Eye (tissue), 1 donor: ENCODE measurements around the gene NPEPL1.

ENCODE experiments used
- DNase-seq: peaks from one replicate; pipeline ENCODE4 v3.0.0-alpha.2; 2015

NPEPL1 gene

GRCh38 chr20:58657986-58658385 is 34.6 kb upstream of the NPEPL1 start:
- DNase-seq, result no peak

GRCh38 chr20:58658760-58659159 is 33.8 kb upstream of the NPEPL1 start:
- DNase-seq, result no peak

- no peak for DNase-seq
These were observed 32.8 kb upstream of the NPEPL1 start for GRCh38 chr20:58659841-58660240.

GRCh38 chr20:58660855-58661597 is 31.6 kb upstream of the NPEPL1 start:
- no peak for DNase-seq

GRCh38 chr20:58661598-58662473 is 30.8 kb upstream of the NPEPL1 start:
- DNase-seq, result no peak

GRCh38 chr20:58664331-58664730 is 28.3 kb upstream of the NPEPL1 start:
- DNase-seq, result no peak

GRCh38 chr20:58664883-58665282 is 27.7 kb upstream of the NPEPL1 start:
- no peak for DNase-seq

GRCh38 chr20:58665606-58666005 is 27.0 kb upstream of the NPEPL1 start:
- peak; percentile 53 for DNase-seq

GRCh38 chr20:58666702-58667101 is 25.9 kb upstream of the NPEPL1 start:
- DNase-seq, result no peak

GRCh38 chr20:58667975-58668374 is 24.6 kb upstream of the NPEPL1 start:
- no peak for DNase-seq

GRCh38 chr20:58668901-58669286 is 23.7 kb upstream of the NPEPL1 start:
- DNase-seq, result no peak

GRCh38 chr20:58669287-58670006 is 23.2 kb upstream of the NPEPL1 start:
- no peak for DNase-seq

GRCh38 chr20:58670102-58670501 is 22.5 kb upstream of the NPEPL1 start:
- no peak for DNase-seq

GRCh38 chr20:58670659-58671058 is 21.9 kb upstream of the NPEPL1 start:
- no peak for DNase-seq

- DNase-seq, result no peak
These were observed 19.5 kb upstream of the NPEPL1 start for GRCh38 chr20:58673119-58673518.

GRCh38 chr20:58675146-58675584 is 17.4 kb upstream of the NPEPL1 start:
- no peak for DNase-seq

- DNase-seq, result no peak
These were observed 17.0 kb upstream of the NPEPL1 start for GRCh38 chr20:58675641-58676040.

GRCh38 chr20:58676161-58676560 is 16.4 kb upstream of the NPEPL1 start:
- DNase-seq, result no peak

GRCh38 chr20:58677079-58677604 is 15.5 kb upstream of the NPEPL1 start:
- DNase-seq, result no peak

- no peak for DNase-seq
These were observed 14.8 kb upstream of the NPEPL1 start for GRCh38 chr20:58677808-58678207.

GRCh38 chr20:58678806-58679205 is 13.8 kb upstream of the NPEPL1 start:
- no peak for DNase-seq

GRCh38 chr20:58682656-58683531 is 9.7 kb upstream of the NPEPL1 start:
- no peak for DNase-seq
